Sigmoid colon (tissue), 7 donors: ENCODE results near the gene DERA. TPM values are rescaled to one million over a fixed set of nuclear protein-coding genes. Genes with fewer than 3 reads are reported as not detected.

Experiments
- DNase-seq: peaks from one replicate; pipeline ENCODE4 v3.0.0-alpha.2; 2019
- H3K27ac ChIP-seq, 4 donors: fragments of 200-600 bp; sonication (generic); one replicate each; pipeline ENCODE4 v1.5.1; 2016 to 2019; ENCODE audit warnings: mild to moderate bottlenecking in 1 of 4
- H3K27me3 ChIP-seq, 3 donors: fragments of 200-600 bp; sonication (generic); one replicate each; pipeline ENCODE4 v1.5.1; 2019; ENCODE audit warnings: mild to moderate bottlenecking in 1 of 3
- H3K36me3 ChIP-seq, 4 donors: fragments of 200-600 bp; sonication (generic); one replicate each; pipeline ENCODE4 v1.5.1; 2016 to 2019
- H3K4me1 ChIP-seq, 4 donors: fragments of 200-600 bp; sonication (generic); one replicate each; pipeline ENCODE4 v1.5.1; 2017 to 2019
- H3K4me3 ChIP-seq, 4 donors: fragments of 200-600 bp; sonication (generic); one replicate each; pipeline ENCODE4 v1.5.1; 2017 to 2019; ENCODE audit warnings: mild to moderate bottlenecking in 2 of 4, moderate library complexity in 1 of 4
- H3K9me3 ChIP-seq, 4 donors: fragments of 200-600 bp in 3 of 4; sonication (generic) in 3 of 4; one replicate each; pipeline versions ENCODE4 v1.5.1 to v1.6.1; 2013 to 2019
- EP300 ChIP-seq, 4 donors: sonication (generic); formaldehyde crosslinking; IDR thresholded peaks; one replicate each; pipeline ENCODE4 v1.6.1; 2017; ENCODE audit warnings: antibody characterized with exemption in 4 of 4
- POLR2A ChIP-seq, 2 donors: fragments of 450-650 bp; IDR thresholded peaks; one replicate each; pipeline ENCODE4 v1.6.1; 2016; ENCODE audit warnings: antibody characterized with exemption in 2 of 2, mild to moderate bottlenecking in 2 of 2, moderate library complexity in 2 of 2
- POLR2AphosphoS5 ChIP-seq, 4 donors: sonication (generic); formaldehyde crosslinking; IDR thresholded peaks; one replicate each; pipeline ENCODE4 v1.6.1; 2017; ENCODE audit warnings: antibody characterized with exemption in 4 of 4
- WGBS, 2 donors: extraction: QIAGEN DNeasy Blood & Tissue Kit; methylation state at CpG; one replicate each; pipeline ENCODE4 v1.1.7; 2013; 5-methylcytosine and 5-hydroxymethylcytosine counted together
- intact Hi-C: fragments of 100-400 bp; cut with DNase I; formaldehyde crosslinking; loops from one replicate; pipeline ENCODE4 v1.15.1; 2023
- polyA plus RNA-seq, 3 donors: library from polyadenylated mRNA; stranded (reverse); fragments of 200-250 nt; gene quantifications; one replicate each; pipeline ENCODE4 v1.2.3, GENCODE V29; 2013
- total RNA-seq, 4 donors: library from RNA; depleted of rRNA; stranded (reverse); fragments of >200 nt; gene quantifications; one replicate each; pipeline ENCODE4 v1.1.0, GENCODE V29; 2016
- TF ChIP-seq, protein P1 (sequence below), 4 experiments: fragments of 450-650 bp in 3 of 4; fragments of 200-600 bp in 1 of 4; IDR thresholded peaks; one replicate each; pipeline ENCODE4 v1.5.1; 2016 to 2019; ENCODE audit warnings: antibody characterized with exemption in 4 of 4, mild to moderate bottlenecking in 3 of 4, moderate library complexity in 2 of 4
- donor health status: healthy with polysubstance abuse.
- donor health status: Bipolar disorder and iron deficiency.
- donor health status: healthy.

The DERA gene
- total and polyA plus RNA-seq, 7 donors = 26.6 to 106 (median 46.4) TPM

DNA sequence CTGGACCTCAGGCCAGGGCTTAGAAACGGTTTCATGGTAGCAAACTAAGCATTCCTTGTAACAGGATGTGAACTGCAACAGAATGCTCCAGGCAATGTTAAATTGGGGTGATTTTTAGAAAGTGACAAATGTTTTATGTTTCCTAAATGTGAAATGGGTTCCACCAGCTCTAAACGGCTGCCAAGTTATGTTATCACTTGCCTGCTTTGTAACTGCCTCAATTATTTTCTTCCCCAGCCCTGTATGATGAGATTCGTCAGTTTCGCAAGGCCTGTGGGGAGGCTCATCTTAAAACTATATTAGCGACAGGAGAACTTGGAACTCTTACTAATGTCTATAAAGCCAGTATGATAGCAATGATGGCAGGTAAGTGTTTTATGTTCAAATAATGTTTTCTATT is 70.9 kb downstream of the DERA start:
- Histone ChIP-seq H3K9me3 (no peaks in the 10 kb centered on the region), H3K27ac (peak overlapping the region in 1 of 4 donors; percentile 2), H3K27me3 (no peaks in the 10 kb centered on the region), H3K4me3 (no peak overlapping the region), H3K36me3 (peaks cover 0 to 8% (median 6%) of the 10 kb centered on the region in 4 donors), H3K4me1 (peaks cover 0 to 45% (median 33%) of the 10 kb centered on the region in 4 donors)
- TF ChIP-seq POLR2A (IDR thresholded peaks at IDR 0.05) (no peak), EP300 (IDR thresholded peaks at IDR 0.05) (no peak), POLR2AphosphoS5 (IDR thresholded peaks at IDR 0.05) (no peak)
- TF ChIP-seq, protein P1, sequence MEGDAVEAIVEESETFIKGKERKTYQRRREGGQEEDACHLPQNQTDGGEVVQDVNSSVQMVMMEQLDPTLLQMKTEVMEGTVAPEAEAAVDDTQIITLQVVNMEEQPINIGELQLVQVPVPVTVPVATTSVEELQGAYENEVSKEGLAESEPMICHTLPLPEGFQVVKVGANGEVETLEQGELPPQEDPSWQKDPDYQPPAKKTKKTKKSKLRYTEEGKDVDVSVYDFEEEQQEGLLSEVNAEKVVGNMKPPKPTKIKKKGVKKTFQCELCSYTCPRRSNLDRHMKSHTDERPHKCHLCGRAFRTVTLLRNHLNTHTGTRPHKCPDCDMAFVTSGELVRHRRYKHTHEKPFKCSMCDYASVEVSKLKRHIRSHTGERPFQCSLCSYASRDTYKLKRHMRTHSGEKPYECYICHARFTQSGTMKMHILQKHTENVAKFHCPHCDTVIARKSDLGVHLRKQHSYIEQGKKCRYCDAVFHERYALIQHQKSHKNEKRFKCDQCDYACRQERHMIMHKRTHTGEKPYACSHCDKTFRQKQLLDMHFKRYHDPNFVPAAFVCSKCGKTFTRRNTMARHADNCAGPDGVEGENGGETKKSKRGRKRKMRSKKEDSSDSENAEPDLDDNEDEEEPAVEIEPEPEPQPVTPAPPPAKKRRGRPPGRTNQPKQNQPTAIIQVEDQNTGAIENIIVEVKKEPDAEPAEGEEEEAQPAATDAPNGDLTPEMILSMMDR (IDR thresholded peaks at IDR 0.05) = no peak
- 85 to 86% methylated on average over 5 of the region's 5 CpGs for WGBS, 2 donors
- no peak for DNase-seq
- intact Hi-C loops = no loop called here

GRCh38 chr12:15982471-15982870 is 71.3 kb downstream of the DERA start:
- Histone ChIP-seq H3K27ac (no peak overlapping the region), H3K9me3 (no peaks in the 10 kb centered on the region), H3K36me3 (peaks cover 0 to 9% (median 6%) of the 10 kb centered on the region in 4 donors), H3K4me3 (no peak overlapping the region), H3K27me3 (no peaks in the 10 kb centered on the region), H3K4me1 (peaks cover 0 to 45% (median 33%) of the 10 kb centered on the region in 4 donors)
- intact Hi-C loops = no loop called here
- WGBS, 2 donors = 73% methylated on average over 3 of the region's 3 CpGs
- TF ChIP-seq POLR2AphosphoS5 (IDR thresholded peaks at IDR 0.05) (no peak), POLR2A (IDR thresholded peaks at IDR 0.05) (no peak), EP300 (IDR thresholded peaks at IDR 0.05) (no peak)
- TF ChIP-seq, protein P1 (IDR thresholded peaks at IDR 0.05) = peak in 1 of 4 experiments; percentile 29
- no peak for DNase-seq

- intact Hi-C loops = no loop called here
- H3K4me3 ChIP-seq = no peak overlapping the region
- no peak for TF ChIP-seq POLR2AphosphoS5 (IDR thresholded peaks at IDR 0.05)
- TF ChIP-seq POLR2A (IDR thresholded peaks at IDR 0.05) = no peak
- TF ChIP-seq EP300 (IDR thresholded peaks at IDR 0.05) = no peak
- TF ChIP-seq, protein P1 (IDR thresholded peaks at IDR 0.05) = no peak
- H3K36me3 ChIP-seq = peaks cover 0 to 13% (median 7%) of the 10 kb centered on the region in 4 donors
- no peaks in the 10 kb centered on the region for H3K9me3 ChIP-seq
- DNase-seq = no peak
- H3K27me3 ChIP-seq = no peaks in the 10 kb centered on the region
- H3K27ac ChIP-seq = no peak overlapping the region
- peaks cover 0 to 48% (median 36%) of the 10 kb centered on the region in 4 donors for H3K4me1 ChIP-seq
These were observed 71.8 kb downstream of the DERA start for GRCh38 chr12:15982921-15983320.

DNA sequence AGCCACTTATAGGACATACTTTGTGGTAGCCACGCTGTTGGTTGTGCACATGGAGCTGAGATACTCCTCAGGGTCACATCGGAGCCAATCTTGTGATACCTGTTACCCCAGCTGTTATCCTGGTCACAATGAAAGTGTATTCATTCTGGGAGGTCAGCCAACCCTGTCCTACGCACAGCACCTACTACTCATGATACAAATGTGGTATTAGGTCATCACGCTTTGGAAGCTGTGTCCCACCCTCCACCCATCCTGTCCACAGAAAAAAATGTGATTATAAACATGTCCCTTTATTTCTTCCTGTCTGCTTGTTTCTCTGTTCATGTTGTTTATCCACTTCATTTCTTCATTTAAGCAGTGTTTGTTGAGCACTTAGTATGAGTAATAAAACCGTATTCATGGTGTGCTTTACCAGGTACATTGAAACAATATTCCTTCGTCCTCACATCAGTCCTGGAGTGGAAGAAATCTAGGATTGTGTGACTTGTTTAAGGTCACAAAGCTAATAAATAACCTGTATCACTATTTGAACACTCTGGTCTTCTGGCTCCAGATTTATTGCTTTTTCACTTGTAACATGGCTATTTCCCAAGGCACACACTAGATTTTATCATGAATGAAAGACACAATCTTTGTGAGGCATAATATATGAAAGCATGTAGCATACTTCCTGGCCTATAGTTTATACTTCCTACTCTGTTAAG is 73.1 kb downstream of the DERA start:
- intact Hi-C loops = no loop called here
- H3K9me3 ChIP-seq = no peaks in the 10 kb centered on the region
- peaks cover 0 to 26% (median 15%) of the 10 kb centered on the region in 4 donors for H3K36me3 ChIP-seq
- DNase-seq = no peak
- no peak for TF ChIP-seq POLR2A (IDR thresholded peaks at IDR 0.05)
- no peak for TF ChIP-seq EP300 (IDR thresholded peaks at IDR 0.05)
- TF ChIP-seq, protein P1 (IDR thresholded peaks at IDR 0.05) = no peak
- TF ChIP-seq POLR2AphosphoS5 (IDR thresholded peaks at IDR 0.05) = no peak
- no peak overlapping the region for H3K4me3 ChIP-seq
- H3K4me1 ChIP-seq = peaks cover 0 to 38% (median 28%) of the 10 kb centered on the region in 4 donors
- H3K27ac ChIP-seq = no peak overlapping the region
- H3K27me3 ChIP-seq = no peaks in the 10 kb centered on the region
- 76 to 88% methylated on average over 6 of the region's 6 CpGs for WGBS, 2 donors
